Astrocyte of the spinal cord (primary cell): Measurements from ENCODE around the gene ERF.
A peak's percentile ranks its signal among the peaks of the same experiment; 100 is the strongest.

Experiments
- DNase-seq: peaks from one replicate; pipeline ENCODE4 v3.0.0; 2011; ENCODE audit warnings: low read depth, low spot score
- H3K4me3 ChIP-seq: 2 replicates; pipeline ENCODE4 v1.5.1; 2011; ENCODE audit warnings: low read depth, mild to moderate bottlenecking, low read length, moderate library complexity
- CTCF ChIP-seq: IDR thresholded peaks from 2 replicates; pipeline ENCODE4 v1.5.1; 2012; ENCODE audit warnings: low read depth, mild to moderate bottlenecking, low read length, inconsistent platforms
- in situ Hi-C: cut with HindIII; loops from 2 replicates; pipeline ENCODE4 v1.10.0; 2017; ENCODE audit warnings: low sequenced_read_pairs

ERF gene

DNA sequence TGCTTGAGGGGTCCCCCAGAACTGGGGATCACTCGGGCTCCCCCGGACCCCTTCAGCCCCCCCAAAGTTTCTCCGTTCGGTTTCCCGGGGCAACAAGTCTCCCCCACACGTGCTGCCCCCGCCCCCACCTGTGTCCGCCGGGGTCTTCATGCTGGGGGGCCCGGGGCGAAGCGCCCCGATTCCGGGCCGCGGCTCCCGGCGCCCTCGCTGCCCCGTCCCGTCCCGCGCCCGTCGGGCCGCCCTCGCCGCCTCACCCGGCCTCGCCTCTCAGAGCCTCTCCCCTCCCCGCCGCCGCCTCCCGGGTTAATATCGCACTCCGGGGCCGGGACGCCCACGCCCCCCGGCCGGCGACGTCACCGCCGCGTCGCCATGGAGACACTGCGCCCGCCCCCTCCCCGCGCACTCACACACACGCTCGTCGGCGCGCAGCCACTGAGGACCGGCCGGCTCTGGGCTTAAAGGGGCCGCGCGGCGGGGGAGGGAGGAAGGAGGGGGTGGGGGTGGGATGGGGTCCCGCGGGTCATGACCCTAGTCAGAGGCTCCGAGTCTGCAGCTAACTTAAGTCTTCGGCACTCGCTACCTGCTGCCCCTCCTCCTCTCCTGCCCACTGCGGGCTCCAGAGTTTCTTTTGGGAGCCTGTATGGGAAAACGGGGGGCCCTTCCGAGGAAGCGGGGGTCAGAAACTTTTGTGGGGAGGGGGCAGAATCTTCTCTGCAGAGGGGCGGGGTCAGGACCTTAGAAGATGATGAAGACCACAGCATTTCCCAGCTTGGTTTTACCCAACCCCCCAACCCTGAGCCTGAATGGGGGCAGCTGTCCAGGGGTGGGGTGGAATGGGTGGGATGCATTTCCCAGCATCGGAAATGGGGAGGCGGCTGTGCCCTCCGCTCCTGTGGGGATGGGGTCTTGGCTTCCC is at the start of gene ERF:
TSS of gene ERF (minus strand) at position 279 of the 916 bp plus-strand sequence. CDS start at position 150, 129 bp downstream.
- peak; percentile 92 for DNase-seq
- TF ChIP-seq CTCF: no peak
- in situ Hi-C loops: no loop called here
- peak within 1 kb of the TSS; percentile 98 for H3K4me3 ChIP-seq

DNA sequence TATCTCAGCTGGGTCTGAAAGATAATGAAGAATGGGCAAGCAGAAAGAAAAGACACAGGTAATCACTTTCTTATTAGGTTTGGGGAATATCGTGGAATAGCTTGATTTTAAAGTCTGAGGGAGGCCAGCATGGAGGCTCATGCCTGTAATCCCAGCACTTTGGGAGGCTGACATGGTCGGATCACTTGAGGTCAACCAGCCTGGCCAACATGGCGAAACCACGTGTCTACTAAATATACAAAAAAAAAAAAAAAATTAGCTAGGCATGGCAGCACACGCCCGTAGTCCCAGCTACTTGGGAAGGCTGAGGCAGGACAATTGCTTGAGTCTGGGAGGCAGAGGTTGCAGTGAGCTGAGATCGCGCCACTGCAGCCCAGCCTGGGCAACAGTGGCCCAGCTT is 48.9 kb upstream of the ERF start:
- H3K4me3 ChIP-seq: no peak overlapping the region
- TF ChIP-seq CTCF: no peak
- DNase-seq: no peak
- in situ Hi-C loops: no loop called here

DNA sequence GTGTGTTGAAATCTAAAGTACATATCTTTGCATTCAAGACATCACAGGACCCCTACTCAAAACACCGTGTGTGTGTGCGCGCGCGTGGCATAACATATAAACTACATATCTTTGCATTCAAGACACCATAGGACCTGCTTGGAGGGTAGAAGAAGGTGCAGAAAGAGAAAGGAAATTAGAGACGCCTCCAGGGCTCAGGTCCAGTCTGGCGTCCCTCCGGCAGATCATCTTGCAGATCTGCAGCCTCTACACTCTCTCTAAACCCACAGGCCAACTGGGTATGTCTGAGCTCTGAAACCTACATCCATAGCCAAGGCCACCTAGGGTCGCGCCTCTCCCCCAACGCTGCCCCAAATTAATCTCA is 48.2 kb upstream of the ERF start:
- in situ Hi-C loops: no loop called here
- peak overlapping the region; percentile 82 for H3K4me3 ChIP-seq
- no peak for TF ChIP-seq CTCF
- DNase-seq: no peak

GRCh38 chr19:42301646-42302203 is 46.8 kb upstream of the ERF start, which contains the start of gene PRR19:
Gene PRR19, plus strand, starts transcription at chr19:42302132. Its CDS starts 7,453 bp downstream, at chr19:42309585.
- in situ Hi-C loops: no loop called here
- no peak for TF ChIP-seq CTCF
- no peak for DNase-seq
- H3K4me3 ChIP-seq: peak within 1 kb of the TSS; percentile 82

DNA sequence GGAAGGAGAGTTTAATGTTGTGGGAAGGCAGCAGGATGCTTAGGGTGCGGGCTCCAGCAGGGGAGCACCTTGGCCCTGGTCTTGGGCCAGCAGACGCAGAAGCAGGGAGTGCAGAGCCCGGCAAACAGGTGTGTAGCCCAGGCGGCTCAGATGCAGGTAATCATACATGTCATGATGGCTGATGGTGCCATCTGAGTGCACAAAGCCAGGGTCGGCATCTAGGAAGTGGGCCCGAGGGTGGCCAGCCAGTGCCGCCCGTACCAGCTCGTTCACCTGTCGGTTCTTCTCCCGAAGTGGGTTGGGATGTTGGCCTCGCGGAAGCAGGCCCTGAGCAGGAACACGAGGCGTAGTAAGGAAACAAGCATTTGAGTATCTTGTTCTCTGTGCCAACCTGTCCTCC is 42.1 kb upstream of the ERF start:
- in situ Hi-C loops: no loop called here
- DNase-seq: no peak
- TF ChIP-seq CTCF: no peak
- H3K4me3 ChIP-seq: no peak overlapping the region

- no peak overlapping the region for H3K4me3 ChIP-seq
- TF ChIP-seq CTCF: peak; percentile 96
- peak; percentile 54 for DNase-seq
- in situ Hi-C loops: no loop called here
Measured at GRCh38 chr19:42295831-42296525, 41.0 kb upstream of the ERF start.
